Osteocyte (in vitro differentiated cells): Measurements from ENCODE around the gene VPS41. TPM values are rescaled to one million over a fixed set of nuclear protein-coding genes. Genes with fewer than 3 reads are reported as not detected.

Source experiments
- DNase-seq: peaks from one replicate; pipeline ENCODE4 v3.0.0; 2021; ENCODE audit warnings: mixed read lengths; ENCODE audit not compliant: unreplicated experiment; ENCODE audit errors: extremely low spot score
- H3K27ac Mint-ChIP-seq: one replicate; pipeline ENCODE4 v1.8.0; 2021; ENCODE audit warnings: mild to moderate bottlenecking, mixed read lengths; ENCODE audit not compliant: unreplicated experiment
- H3K27me3 Mint-ChIP-seq: one replicate; pipeline ENCODE4 v1.8.0; 2021; ENCODE audit warnings: mixed read lengths; ENCODE audit not compliant: unreplicated experiment
- H3K36me3 Mint-ChIP-seq: one replicate; pipeline ENCODE4 v1.8.0; 2021; ENCODE audit warnings: mixed read lengths; ENCODE audit not compliant: unreplicated experiment
- H3K4me1 Mint-ChIP-seq: one replicate; pipeline ENCODE4 v1.8.0; 2021; ENCODE audit warnings: mixed read lengths; ENCODE audit not compliant: unreplicated experiment
- H3K4me3 Mint-ChIP-seq: one replicate; pipeline ENCODE4 v1.8.0; 2021; ENCODE audit warnings: mild to moderate bottlenecking, moderate library complexity, mixed read lengths; ENCODE audit not compliant: unreplicated experiment
- H3K9me3 Mint-ChIP-seq: one replicate; pipeline ENCODE4 v1.8.0; 2021; ENCODE audit warnings: mixed read lengths; ENCODE audit not compliant: unreplicated experiment
- CTCF ChIP-seq: fragments of 200-600 bp; sonication (generic); IDR thresholded peaks from 2 replicates; pipeline ENCODE4 v1.5.0; 2021; ENCODE audit warnings: antibody characterized with exemption, mild to moderate bottlenecking, moderate library complexity
- total RNA-seq: library from RNA; stranded (reverse); gene quantifications from 2 replicates; pipeline ENCODE4 v1.2.1, GENCODE V29; 2021

VPS41 gene
- total RNA-seq, 1 donor from 2014 or later, result 105 TPM

GRCh38 chr7:38813768-38814167, 95.2 kb downstream of the VPS41 start:
- peaks cover 4% of the 10 kb centered on the region for H3K4me1 Mint-ChIP-seq
- no peaks in the 10 kb centered on the region for H3K9me3 Mint-ChIP-seq
- no peak overlapping the region for H3K27ac Mint-ChIP-seq
- DNase-seq, result no peak
- no peak overlapping the region for H3K4me3 Mint-ChIP-seq
- H3K27me3 Mint-ChIP-seq, result no peaks in the 10 kb centered on the region
- H3K36me3 Mint-ChIP-seq, result peaks cover 25% of the 10 kb centered on the region
- TF ChIP-seq CTCF, result no peak

GRCh38 chr7:38806912-38807311, 102.1 kb downstream of the VPS41 start:
- no peaks in the 10 kb centered on the region for H3K36me3 Mint-ChIP-seq
- H3K4me3 Mint-ChIP-seq, result no peak overlapping the region
- no peak for DNase-seq
- no peaks in the 10 kb centered on the region for H3K4me1 Mint-ChIP-seq
- no peak for TF ChIP-seq CTCF
- H3K27me3 Mint-ChIP-seq, result no peaks in the 10 kb centered on the region
- H3K9me3 Mint-ChIP-seq, result no peaks in the 10 kb centered on the region
- H3K27ac Mint-ChIP-seq, result no peak overlapping the region

GRCh38 chr7:38801786-38802185, 107.2 kb downstream of the VPS41 start:
- H3K27ac Mint-ChIP-seq, result no peak overlapping the region
- H3K36me3 Mint-ChIP-seq, result no peaks in the 10 kb centered on the region
- peaks cover 3% of the 10 kb centered on the region for H3K4me1 Mint-ChIP-seq
- no peak for TF ChIP-seq CTCF
- no peaks in the 10 kb centered on the region for H3K27me3 Mint-ChIP-seq
- H3K9me3 Mint-ChIP-seq, result no peaks in the 10 kb centered on the region
- no peak for DNase-seq
- no peak overlapping the region for H3K4me3 Mint-ChIP-seq

- H3K9me3 Mint-ChIP-seq, result no peaks in the 10 kb centered on the region
- no peaks in the 10 kb centered on the region for H3K27me3 Mint-ChIP-seq
- peaks cover 4% of the 10 kb centered on the region for H3K36me3 Mint-ChIP-seq
- peaks cover 3% of the 10 kb centered on the region for H3K4me1 Mint-ChIP-seq
- DNase-seq, result no peak
- no peak overlapping the region for H3K27ac Mint-ChIP-seq
- H3K4me3 Mint-ChIP-seq, result no peak overlapping the region
- TF ChIP-seq CTCF, result no peak
Observed at GRCh38 chr7:38798552-38799267, 110.3 kb downstream of the VPS41 start.

- no peak for DNase-seq
- H3K9me3 Mint-ChIP-seq, result no peaks in the 10 kb centered on the region
- H3K4me3 Mint-ChIP-seq, result no peak overlapping the region
- H3K27ac Mint-ChIP-seq, result no peak overlapping the region
- peaks cover 4% of the 10 kb centered on the region for H3K36me3 Mint-ChIP-seq
- no peaks in the 10 kb centered on the region for H3K27me3 Mint-ChIP-seq
- peak; percentile 83 for TF ChIP-seq CTCF
- H3K4me1 Mint-ChIP-seq, result peaks cover 3% of the 10 kb centered on the region
Observed at GRCh38 chr7:38796626-38797501, 112.1 kb downstream of the VPS41 start.
